ENCODE results near the gene MAP3K2. TPM values are rescaled to one million over a fixed set of nuclear protein-coding genes. Genes with fewer than 3 reads are reported as not detected.

The MAP3K2 gene
- total and polyA plus RNA-seq, 8 donors, result 4.2 to 37.6 (median 22.6) TPM

GRCh38 chr2:127320586-127321275 lies 67.0 kb downstream of the MAP3K2 start:
- ATAC-seq, result no peak
- no peak for FAIRE-seq
- Histone ChIP-seq H3K27me3 (no peaks in the 10 kb centered on the region), H3K9me3 (no peaks in the 10 kb centered on the region), H3K4me3 (no peak overlapping the region), H3K27ac (no peak overlapping the region), H3K36me3 (peaks cover 0 to 35% (median 16%) of the 10 kb centered on the region in 3 donors), H3K4me1 (no peaks in the 10 kb centered on the region)
- no peak for DNase-seq
- 53 to 94% methylated on average over 1 of the region's 1 CpG for WGBS, 2 donors
- no peak for TF ChIP-seq CTCF (IDR thresholded peaks at IDR 0.05)
- intact Hi-C loops (cut with DNase I), result loop anchor here in 1 of 3 donors (10.0 kb wide), 1 partner anchor 164 kb away; no protein-coding TSS in a partner anchor

- Histone ChIP-seq H3K4me1 (peaks cover 0 to 2% (median under 1%) of the 10 kb centered on the region in 3 donors), H3K4me3 (no peak overlapping the region), H3K9me3 (no peaks in the 10 kb centered on the region), H3K36me3 (peaks cover 0 to 35% (median 16%) of the 10 kb centered on the region in 3 donors), H3K27ac (no peak overlapping the region), H3K27me3 (no peaks in the 10 kb centered on the region)
- FAIRE-seq (no peak), ATAC-seq (no peak), DNase-seq (no peak)
- 96 to 100% methylated on average over 1 of the region's 1 CpG for WGBS, 2 donors
- TF ChIP-seq CTCF (IDR thresholded peaks at IDR 0.05), result no peak
- intact Hi-C loops (cut with DNase I), result loop anchor here in 1 of 3 donors (10.0 kb wide), 1 partner anchor 165 kb away; no protein-coding TSS in a partner anchor
These were observed 67.7 kb downstream of the MAP3K2 start for GRCh38 chr2:127320067-127320466.

GRCh38 chr2:127314193-127314988 lies 73.4 kb downstream of the MAP3K2 start:
- whole genome bisulfite sequencing, 2 donors, result 66 to 67% methylated on average over 7 of the region's 7 CpGs
- intact Hi-C loops (cut with DNase I), result loop anchor here in 1 of 3 donors (10.0 kb wide), 1 partner anchor 170 kb away; no protein-coding TSS in a partner anchor
- Histone ChIP-seq H3K4me1 (peaks cover 0 to 12% (median 6%) of the 10 kb centered on the region in 3 donors), H3K27ac (peak overlapping the region in 2 of 4 donors; percentile 20 to 31), H3K36me3 (peaks cover 0 to 40% (median 9%) of the 10 kb centered on the region in 3 donors), H3K9me3 (no peaks in the 10 kb centered on the region), H3K4me3 (no peak overlapping the region), H3K27me3 (no peaks in the 10 kb centered on the region)
- ATAC-seq (peak; percentile 88 to 95 (median 94)), FAIRE-seq (no peak), DNase-seq (peak in 1 of 6 donors; percentile 24)
- no peak for TF ChIP-seq CTCF (IDR thresholded peaks at IDR 0.05)

- H3K4me3 ChIP-seq, result no peak overlapping the region
- DNase-seq (no peak), FAIRE-seq (no peak), ATAC-seq (peak in 1 of 4 donors; percentile 23)
- H3K27ac ChIP-seq, result no peak overlapping the region
- H3K36me3 ChIP-seq, result peaks cover 0 to 40% (median 9%) of the 10 kb centered on the region in 3 donors
- TF ChIP-seq CTCF (IDR thresholded peaks at IDR 0.05), result no peak
- WGBS, 2 donors, result 82 to 87% methylated on average over 3 of the region's 3 CpGs
- H3K27me3 ChIP-seq, result no peaks in the 10 kb centered on the region
- H3K9me3 ChIP-seq, result no peaks in the 10 kb centered on the region
- H3K4me1 ChIP-seq, result peaks cover 0 to 12% (median 6%) of the 10 kb centered on the region in 3 donors
- intact Hi-C loops (cut with DNase I), result loop anchor here in 1 of 3 donors (10.0 kb wide), 1 partner anchor 171 kb away; no protein-coding TSS in a partner anchor
These were observed 74.4 kb downstream of the MAP3K2 start for GRCh38 chr2:127313406-127313805.

Measured in pancreas (tissue), 10 donors.